Esophagus squamous epithelium (tissue), 4 donors: ENCODE measurements around the gene GRIP1.

ENCODE experiments used
- POLR2A ChIP-seq, 4 donors: fragments of 450-650 bp; IDR thresholded peaks; one replicate each; pipeline ENCODE4 v1.6.1; 2017; ENCODE audit warnings: antibody characterized with exemption in 4 of 4, mild to moderate bottlenecking in 4 of 4, moderate library complexity in 3 of 4
- TF ChIP-seq, protein P1 (sequence below), 6 experiments: fragments of 450-650 bp in 4 of 6; fragments of 200-600 bp in 2 of 6; sonication (generic) in 2 of 6; IDR thresholded peaks; one replicate each; pipeline ENCODE4 v1.5.1; 2016 to 2019; ENCODE audit warnings: antibody characterized with exemption in 6 of 6, mild to moderate bottlenecking in 4 of 6, moderate library complexity in 4 of 6

DNA sequence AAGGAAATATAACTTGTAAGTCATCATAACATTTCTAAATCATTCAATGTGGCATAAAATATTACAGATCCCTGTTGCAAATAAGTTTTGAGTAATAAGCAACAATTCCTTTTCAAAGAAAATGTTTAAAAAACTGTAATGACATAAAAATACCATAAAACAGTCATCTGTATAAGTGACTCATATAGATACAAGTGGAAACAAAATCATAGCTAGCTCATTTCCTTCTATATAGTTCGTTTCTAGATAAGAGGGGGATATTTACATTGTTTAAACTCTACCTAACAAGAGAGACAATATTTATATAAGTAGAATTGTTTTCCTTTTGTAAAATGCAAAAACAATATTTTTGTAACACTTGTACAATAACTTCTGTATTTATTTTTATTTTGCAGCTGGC is 148.9 kb downstream of the GRIP1 start:
- no peak for TF ChIP-seq POLR2A (IDR thresholded peaks at IDR 0.05)
- TF ChIP-seq, protein P1, sequence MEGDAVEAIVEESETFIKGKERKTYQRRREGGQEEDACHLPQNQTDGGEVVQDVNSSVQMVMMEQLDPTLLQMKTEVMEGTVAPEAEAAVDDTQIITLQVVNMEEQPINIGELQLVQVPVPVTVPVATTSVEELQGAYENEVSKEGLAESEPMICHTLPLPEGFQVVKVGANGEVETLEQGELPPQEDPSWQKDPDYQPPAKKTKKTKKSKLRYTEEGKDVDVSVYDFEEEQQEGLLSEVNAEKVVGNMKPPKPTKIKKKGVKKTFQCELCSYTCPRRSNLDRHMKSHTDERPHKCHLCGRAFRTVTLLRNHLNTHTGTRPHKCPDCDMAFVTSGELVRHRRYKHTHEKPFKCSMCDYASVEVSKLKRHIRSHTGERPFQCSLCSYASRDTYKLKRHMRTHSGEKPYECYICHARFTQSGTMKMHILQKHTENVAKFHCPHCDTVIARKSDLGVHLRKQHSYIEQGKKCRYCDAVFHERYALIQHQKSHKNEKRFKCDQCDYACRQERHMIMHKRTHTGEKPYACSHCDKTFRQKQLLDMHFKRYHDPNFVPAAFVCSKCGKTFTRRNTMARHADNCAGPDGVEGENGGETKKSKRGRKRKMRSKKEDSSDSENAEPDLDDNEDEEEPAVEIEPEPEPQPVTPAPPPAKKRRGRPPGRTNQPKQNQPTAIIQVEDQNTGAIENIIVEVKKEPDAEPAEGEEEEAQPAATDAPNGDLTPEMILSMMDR (IDR thresholded peaks at IDR 0.05): no peak
